Stomach (tissue), 9 donors: ENCODE results near the gene GCN1. TPM values are rescaled to one million over a fixed set of nuclear protein-coding genes. Genes with fewer than 3 reads are reported as not detected.

ENCODE experiments used
- DNase-seq, 2 donors: peaks; one replicate each; pipeline versions ENCODE4 v3.0.0 to v3.0.0-alpha.2; 2013 to 2019
- H3K27ac ChIP-seq, 5 donors: fragments of 200-600 bp in 4 of 5; sonication (generic) in 4 of 5; one replicate each; pipeline ENCODE4 v1.5.1; 2013 to 2019; ENCODE audit warnings: mild to moderate bottlenecking in 1 of 5, moderate library complexity in 1 of 5
- H3K27me3 ChIP-seq, 3 donors: fragments of 200-600 bp; sonication (generic); one replicate each; pipeline ENCODE4 v1.5.1; 2017 to 2019; ENCODE audit warnings: mixed run types in 1 of 3
- H3K36me3 ChIP-seq, 4 donors: fragments of 200-600 bp; sonication (generic); 1 replicate in 3 of 4; 2 replicates in 1 of 4; pipeline ENCODE4 v1.5.1; 2016 to 2019
- H3K4me1 ChIP-seq, 4 donors: fragments of 200-600 bp; sonication (generic); one replicate each; pipeline ENCODE4 v1.5.1; 2016 to 2019
- H3K4me3 ChIP-seq, 4 donors: fragments of 200-600 bp; sonication (generic) in 3 of 4; one replicate each; pipeline ENCODE4 v1.5.1; 2016 to 2019; ENCODE audit warnings: mild to moderate bottlenecking in 1 of 4
- H3K9me3 ChIP-seq, 4 donors: fragments of 200-600 bp; sonication (generic); one replicate each; pipeline ENCODE4 v1.5.1; 2016 to 2019
- CTCF ChIP-seq, 7 experiments: fragments of 450-650 bp in 4 of 7; fragments of 200-600 bp in 3 of 7; sonication (generic) in 3 of 7; IDR thresholded peaks; one replicate each; pipeline ENCODE4 v1.5.1; 2016 to 2019; ENCODE audit warnings: antibody characterized with exemption in 7 of 7, control low read depth in 2 of 7, mild to moderate bottlenecking in 1 of 7
- EP300 ChIP-seq: sonication (generic); formaldehyde crosslinking; IDR thresholded peaks from one replicate; pipeline ENCODE4 v1.6.1; 2017; ENCODE audit warnings: antibody characterized with exemption
- POLR2A ChIP-seq, 4 donors: fragments of 450-650 bp; IDR thresholded peaks; one replicate each; pipeline ENCODE4 v1.6.1; 2016; ENCODE audit warnings: antibody characterized with exemption in 4 of 4, control low read depth in 2 of 4, mild to moderate bottlenecking in 1 of 4, moderate library complexity in 1 of 4
- POLR2AphosphoS5 ChIP-seq, 3 donors: sonication (generic); formaldehyde crosslinking; IDR thresholded peaks; one replicate each; pipeline ENCODE4 v1.6.1; 2016; ENCODE audit warnings: antibody characterized with exemption in 3 of 3
- WGBS, 5 donors: extraction: QIAGEN DNeasy Blood & Tissue Kit in 3 of 5; methylation state at CpG; one replicate each; pipeline versions ENCODE4 v1.1.5 to v1.1.7; 2013 to 2018; 5-methylcytosine and 5-hydroxymethylcytosine counted together
- intact Hi-C: fragments of 100-400 bp; cut with DNase I; formaldehyde crosslinking; loops from one replicate; pipeline ENCODE4 v1.15.1; 2023; ENCODE audit warnings: low total_unique reads
- polyA plus RNA-seq, 3 donors: library from polyadenylated mRNA; stranded (reverse); fragments of 200-250 nt; gene quantifications; one replicate each; pipeline ENCODE4 v1.2.3, GENCODE V29; 2013
- total RNA-seq, 5 donors: library from RNA; depleted of rRNA; stranded (reverse); fragments of >200 nt; gene quantifications; one replicate each; pipeline versions ENCODE4 v1.1.0 to v1.2.3, GENCODE V29; 2014 to 2016
- donor health status: healthy with polysubstance abuse.
- donor health status: Bipolar disorder and iron deficiency.
- donor health status: healthy.

GCN1 gene
- total and polyA plus RNA-seq, 8 donors = 8.7 to 226 (median 98.1) TPM

- peak overlapping the region; percentile 42 to 98 (median 96) for H3K27ac ChIP-seq
- no peaks in the 10 kb centered on the region for H3K27me3 ChIP-seq
- no peaks in the 10 kb centered on the region for H3K9me3 ChIP-seq
- 40 to 51% (median 43%) methylated on average over 11 of the region's 11 CpGs for WGBS, 5 donors
- intact Hi-C loops = no loop called here
- peaks cover 0 to 15% (median 10%) of the 10 kb centered on the region in 4 donors for H3K36me3 ChIP-seq
- no peak for TF ChIP-seq POLR2A (IDR thresholded peaks at IDR 0.05)
- peak in 1 of 3 donors; percentile 22 for TF ChIP-seq POLR2AphosphoS5 (IDR thresholded peaks at IDR 0.05)
- TF ChIP-seq EP300 = no peak
- TF ChIP-seq CTCF (IDR thresholded peaks at IDR 0.05) = no peak
- peaks cover 36 to 60% (median 54%) of the 10 kb centered on the region in 4 donors for H3K4me1 ChIP-seq
- peak in 1 of 2 donors; percentile 50 for DNase-seq
- H3K4me3 ChIP-seq = peak overlapping the region in 3 of 4 donors; percentile 75 to 88 (median 78)
These were observed 76.0 kb downstream of the GCN1 start for GRCh38 chr12:120118321-120119061.

GRCh38 chr12:120117961-120118320 lies 76.6 kb downstream of the GCN1 start:
- H3K9me3 ChIP-seq = no peaks in the 10 kb centered on the region
- H3K4me1 ChIP-seq = peaks cover 36 to 64% (median 56%) of the 10 kb centered on the region in 4 donors
- intact Hi-C loops = no loop called here
- peak overlapping the region; percentile 68 to 88 (median 76) for H3K4me3 ChIP-seq
- H3K27me3 ChIP-seq = no peaks in the 10 kb centered on the region
- 15 to 24% (median 19%) methylated on average over 7 of the region's 7 CpGs for WGBS, 5 donors
- no peak for TF ChIP-seq CTCF (IDR thresholded peaks at IDR 0.05)
- TF ChIP-seq EP300 = no peak
- TF ChIP-seq POLR2AphosphoS5 (IDR thresholded peaks at IDR 0.05) = no peak
- TF ChIP-seq POLR2A (IDR thresholded peaks at IDR 0.05) = no peak
- H3K36me3 ChIP-seq = peaks cover 0 to 19% (median 12%) of the 10 kb centered on the region in 4 donors
- peak overlapping the region in 4 of 5 donors; percentile 96 to 98 (median 97) for H3K27ac ChIP-seq
- DNase-seq = no peak

GRCh38 chr12:120116792-120117651 lies 77.5 kb downstream of the GCN1 start:
- H3K27ac ChIP-seq = peak overlapping the region; percentile 94 to 98 (median 96)
- TF ChIP-seq POLR2A (IDR thresholded peaks at IDR 0.05) = peak in 2 of 4 donors; percentile 21 to 39
- TF ChIP-seq CTCF (IDR thresholded peaks at IDR 0.05) = no peak
- peak; percentile 68 to 90 (median 87) for TF ChIP-seq POLR2AphosphoS5 (IDR thresholded peaks at IDR 0.05)
- no peak for TF ChIP-seq EP300
- H3K9me3 ChIP-seq = no peaks in the 10 kb centered on the region
- peaks cover 0 to 19% (median 12%) of the 10 kb centered on the region in 4 donors for H3K36me3 ChIP-seq
- peak; percentile 95 to 98 for DNase-seq
- peaks cover 36 to 69% (median 59%) of the 10 kb centered on the region in 4 donors for H3K4me1 ChIP-seq
- no peaks in the 10 kb centered on the region for H3K27me3 ChIP-seq
- 0 to 1% (median 0%) methylated on average over 59 to 91 of the region's 91 CpGs for WGBS, 5 donors
- intact Hi-C loops = no loop called here
- H3K4me3 ChIP-seq = peak overlapping the region; percentile 68 to 88 (median 76)

- peaks cover 0 to 19% (median 12%) of the 10 kb centered on the region in 4 donors for H3K36me3 ChIP-seq
- WGBS, 5 donors = 0 to 1% (median 1%) methylated on average over 18 to 50 of the region's 50 CpGs
- peaks cover 38 to 75% (median 62%) of the 10 kb centered on the region in 4 donors for H3K4me1 ChIP-seq
- H3K9me3 ChIP-seq = no peaks in the 10 kb centered on the region
- H3K4me3 ChIP-seq = peak within 1 kb of the TSS; percentile 68 to 88 (median 76)
- H3K27me3 ChIP-seq = no peaks in the 10 kb centered on the region
- intact Hi-C loops = no loop called here
- peak within 1 kb of the TSS; percentile 94 to 98 (median 96) for H3K27ac ChIP-seq
- TF ChIP-seq CTCF (IDR thresholded peaks at IDR 0.05) = no peak
- DNase-seq = no peak
These were observed 78.1 kb downstream of the GCN1 start, which contains the start of gene RAB35 for GRCh38 chr12:120116441-120116791. Gene RAB35 (minus strand): TSS chr12:120116753. CDS start chr12:120116650, 103 bp downstream.
